ENCODE results near the gene LRRC38.
"Not testable (repeated sequence)": the region's sequence is repeated elsewhere in the genome, so short reads cannot be mapped to it uniquely, and the experiment has no call there.

LRRC38 gene

DNA sequence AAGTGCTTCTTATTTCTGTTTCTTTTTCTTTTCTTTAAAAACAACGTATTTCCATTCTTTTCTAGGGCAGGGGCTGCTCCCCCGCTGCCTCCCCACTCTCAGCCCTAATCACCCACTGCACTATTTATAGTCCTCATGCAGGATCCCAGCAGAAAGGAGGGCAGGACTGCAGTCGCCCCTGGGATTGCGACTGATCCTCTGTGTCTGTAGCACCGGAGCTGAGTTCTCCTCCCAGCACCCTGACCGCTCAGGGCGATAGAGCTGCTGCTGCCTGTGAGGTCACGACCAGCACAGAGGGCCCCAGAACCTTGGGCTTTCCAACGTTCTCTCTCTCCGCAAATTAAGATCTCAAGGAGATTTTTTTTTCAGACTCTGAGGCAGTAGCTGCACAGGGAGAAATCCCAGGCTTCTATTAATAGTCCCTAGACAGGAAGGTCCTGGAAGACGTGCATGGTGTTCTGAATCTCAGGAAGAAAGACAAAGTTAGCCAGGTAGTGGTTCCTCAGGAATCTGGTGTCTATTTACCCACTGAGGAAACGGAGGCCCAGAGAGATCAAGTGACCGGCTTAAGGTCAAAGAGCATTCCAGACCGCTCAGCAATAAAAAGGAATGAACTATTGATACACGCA is 56.8 kb downstream of the LRRC38 start:
- DNase-seq = no peak

DNA sequence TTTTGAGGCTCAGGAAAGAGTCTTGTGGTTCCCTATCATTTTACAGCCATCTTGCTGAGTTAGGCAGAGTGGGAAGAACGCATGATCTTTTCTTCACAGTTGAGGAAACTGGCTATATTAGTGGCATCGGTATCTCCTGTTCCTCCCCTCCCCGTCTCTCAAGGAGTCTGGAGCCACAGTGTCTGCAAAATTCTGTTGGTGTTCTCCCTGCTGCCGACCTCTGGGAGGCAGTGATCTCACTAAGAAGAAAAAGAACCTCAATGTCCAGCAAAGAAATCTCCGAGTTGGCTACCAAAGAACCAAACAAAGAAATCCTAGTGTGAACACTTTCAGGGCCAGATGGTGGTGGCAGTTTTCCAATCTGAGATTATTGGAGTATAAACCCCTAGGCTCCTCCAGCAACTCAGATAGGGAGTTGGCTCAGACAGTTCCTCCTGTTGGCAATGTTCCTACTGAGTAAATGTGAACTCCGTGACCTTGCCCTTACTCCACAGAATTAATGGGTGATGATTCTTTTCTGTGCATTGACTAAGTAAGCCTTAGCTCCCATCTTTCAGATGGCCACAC is 62.3 kb downstream of the LRRC38 start:
- DNase-seq = no peak

DNA sequence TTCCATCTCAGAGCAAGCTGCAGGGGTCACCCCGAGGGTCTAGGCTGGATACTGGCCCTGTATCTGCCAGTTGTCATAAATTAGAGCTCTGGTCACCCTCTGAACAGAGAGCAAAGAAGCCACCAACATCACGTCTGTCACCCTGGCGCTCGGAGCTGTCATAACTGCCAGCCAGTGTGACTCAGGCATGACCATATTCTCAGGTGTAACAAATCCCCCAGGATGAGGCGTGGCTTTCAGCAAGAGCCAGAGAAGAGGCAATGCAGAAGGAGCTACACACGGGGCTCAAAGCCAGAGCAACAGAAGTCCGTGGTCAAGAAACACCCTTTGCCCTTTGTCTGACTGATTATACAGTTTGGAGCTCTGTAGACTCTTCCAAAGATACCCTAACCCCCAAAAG is 63.6 kb downstream of the LRRC38 start:
- no peak for DNase-seq

- no peak for DNase-seq
These were observed 70.3 kb downstream of the LRRC38 start for GRCh38 chr1:13443335-13443979.

- DNase-seq = not testable (repeated sequence)
These were observed 74.6 kb downstream of the LRRC38 start for GRCh38 chr1:13439104-13439783.

DNA sequence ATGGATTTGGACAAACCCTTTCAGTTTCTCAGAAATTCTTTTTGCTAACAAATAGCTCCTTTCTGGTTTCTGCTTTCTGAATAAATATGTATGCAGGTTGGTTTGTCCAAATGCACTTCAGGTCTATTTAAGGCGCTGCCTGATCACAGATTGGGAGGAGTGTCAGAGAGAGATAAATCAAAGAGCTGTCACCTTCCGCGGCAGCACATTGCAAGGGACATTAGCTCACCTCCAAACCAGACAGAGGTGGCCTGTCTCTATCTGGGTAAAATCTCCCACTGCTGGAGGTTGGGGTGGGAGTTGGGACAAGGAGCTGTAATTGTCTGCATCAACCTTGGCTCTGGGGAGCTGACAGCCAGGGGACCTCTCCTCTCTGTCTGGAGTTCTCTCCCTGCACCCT is 78.3 kb downstream of the LRRC38 start:
- no peak for DNase-seq

DNA sequence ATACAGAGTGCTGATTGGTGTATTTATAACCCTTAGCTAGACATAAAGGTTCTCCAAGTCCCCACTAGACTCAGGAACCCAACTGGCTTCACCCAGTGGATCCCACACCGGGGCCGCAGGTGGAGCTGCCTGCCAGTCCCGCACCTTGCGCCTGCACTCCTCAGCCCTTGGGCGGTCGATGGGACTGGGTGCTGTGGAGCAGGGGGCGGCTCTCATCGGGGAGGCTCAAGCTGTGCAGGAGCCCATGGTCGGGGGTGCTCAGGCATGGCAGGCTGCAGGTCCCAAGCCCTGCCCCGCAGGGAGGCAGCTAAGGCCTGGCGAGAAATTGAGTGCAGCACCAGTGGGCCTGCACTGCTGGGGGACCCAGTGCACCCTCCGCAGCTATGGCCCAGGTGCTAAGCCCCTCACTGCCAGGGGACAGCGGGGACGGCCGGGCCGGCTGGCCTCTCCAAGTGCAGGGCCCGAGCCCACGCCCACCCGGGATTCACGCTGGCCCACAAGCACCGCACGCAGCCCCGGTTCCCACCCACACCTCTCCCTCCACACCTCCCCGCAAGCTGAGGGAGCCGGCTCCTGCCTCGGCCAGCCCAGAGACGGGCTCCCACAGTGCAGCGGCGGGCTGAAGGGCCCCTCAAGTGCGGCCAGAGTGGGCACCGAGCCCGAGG is 80.0 kb downstream of the LRRC38 start:
- DNase-seq = not testable (repeated sequence)

GRCh38 chr1:13432251-13432650 is 81.6 kb downstream of the LRRC38 start:
- no peak for DNase-seq

DNA sequence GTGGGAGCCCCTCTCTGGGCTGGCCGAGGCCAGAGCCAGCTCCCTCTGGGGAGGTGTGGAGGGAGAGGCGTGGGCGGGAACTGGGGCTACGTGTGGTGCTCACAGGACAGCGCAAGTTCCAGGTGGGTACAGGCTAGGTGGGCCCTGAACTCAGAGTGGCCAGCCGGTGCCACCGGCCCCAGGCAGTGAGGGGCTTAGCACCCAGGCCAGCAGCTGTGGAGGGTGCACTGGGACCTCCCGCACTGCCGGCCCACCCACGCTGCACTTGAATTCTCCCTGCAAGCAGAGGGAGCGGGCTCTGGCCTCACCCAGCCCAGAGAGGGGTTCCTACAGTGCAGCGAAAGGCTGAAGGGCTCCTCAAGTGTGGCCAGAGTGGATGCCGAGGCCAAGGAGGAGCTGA is 83.3 kb downstream of the LRRC38 start:
- no peak for DNase-seq

All from activated CD4-positive, alpha-beta T cell treated with anti-CD3 and anti-CD28 coated beads, Interleukin-2, amount 50 U/mL, for 16 hours (primary cell).